Measurements from ENCODE around the gene NDEL1.

NDEL1 gene

DNA sequence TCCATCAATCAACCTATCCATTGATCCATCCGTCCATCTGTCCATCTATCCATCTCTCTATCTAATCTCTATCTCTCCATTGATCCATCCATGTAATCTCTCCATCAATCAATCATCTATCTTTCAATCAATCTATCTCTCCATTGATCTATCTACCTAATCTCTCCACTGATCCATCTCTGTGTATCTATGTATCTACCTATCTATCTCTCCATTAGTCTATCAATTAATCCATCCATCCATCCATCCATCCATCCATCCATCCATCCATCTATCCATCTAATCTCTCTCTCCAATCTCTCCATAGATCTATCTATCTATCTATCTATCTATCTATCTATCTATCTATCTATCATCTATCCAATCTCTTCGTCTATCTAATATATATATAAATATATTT lies 34.6 kb upstream of the NDEL1 start:
- no peaks in the 10 kb centered on the region for H3K4me1 ChIP-seq (ENCODE audit: control insufficient read depth, insufficient read depth, low read length)
- no peak for DNase-seq (ENCODE audit: low read depth)
- H3K9ac ChIP-seq (ENCODE audit: low read length) = no peak overlapping the region
- no peaks in the 10 kb centered on the region for H3K9me3 ChIP-seq (ENCODE audit: control insufficient read depth, low read length)
- H3K4me3 ChIP-seq (ENCODE audit: low read length) = no peak overlapping the region
- H3K36me3 ChIP-seq (ENCODE audit: control insufficient read depth, insufficient read depth, low read length, severe bottlenecking) = no peaks in the 10 kb centered on the region
- peaks cover 38% of the 10 kb centered on the region for H3K27me3 ChIP-seq (replicated peaks; ENCODE audit: control insufficient read depth, insufficient read depth, low read length)

DNA sequence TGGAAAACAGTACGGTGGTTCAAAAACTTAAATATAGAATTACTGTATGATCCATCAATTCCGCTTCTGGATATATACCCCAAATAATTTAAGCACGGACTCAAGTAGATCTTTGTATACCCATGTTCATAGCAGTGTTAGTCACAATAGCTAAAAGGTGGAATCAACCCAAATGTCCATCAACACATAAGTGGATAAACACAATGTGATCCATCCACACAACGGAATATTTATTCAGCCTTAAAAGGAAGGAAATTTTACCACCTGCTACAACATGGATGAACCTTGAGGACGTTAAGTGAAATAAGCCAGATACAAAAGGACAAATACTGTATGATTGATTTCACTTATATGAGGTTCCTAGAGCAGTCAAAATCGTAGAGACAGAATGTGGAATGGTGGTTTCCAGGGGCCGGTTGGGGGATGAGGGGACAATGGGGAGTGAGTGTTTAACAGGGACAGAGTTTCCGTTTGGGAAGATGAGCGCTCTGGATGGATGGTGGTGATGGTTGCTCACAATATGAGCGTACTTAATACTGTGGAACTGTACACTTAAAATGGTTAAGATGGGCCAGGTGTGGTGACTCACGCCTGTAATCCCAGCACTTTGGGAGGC lies 32.7 kb upstream of the NDEL1 start:
- no peaks in the 10 kb centered on the region for H3K36me3 ChIP-seq (ENCODE audit: control insufficient read depth, insufficient read depth, low read length, severe bottlenecking)
- DNase-seq (ENCODE audit: low read depth) = no peak
- H3K4me3 ChIP-seq (ENCODE audit: low read length) = no peak overlapping the region
- H3K4me1 ChIP-seq (ENCODE audit: control insufficient read depth, insufficient read depth, low read length) = no peaks in the 10 kb centered on the region
- peaks cover 21% of the 10 kb centered on the region for H3K27me3 ChIP-seq (replicated peaks; ENCODE audit: control insufficient read depth, insufficient read depth, low read length)
- no peaks in the 10 kb centered on the region for H3K9me3 ChIP-seq (ENCODE audit: control insufficient read depth, low read length)
- no peak overlapping the region for H3K9ac ChIP-seq (ENCODE audit: low read length)

DNA sequence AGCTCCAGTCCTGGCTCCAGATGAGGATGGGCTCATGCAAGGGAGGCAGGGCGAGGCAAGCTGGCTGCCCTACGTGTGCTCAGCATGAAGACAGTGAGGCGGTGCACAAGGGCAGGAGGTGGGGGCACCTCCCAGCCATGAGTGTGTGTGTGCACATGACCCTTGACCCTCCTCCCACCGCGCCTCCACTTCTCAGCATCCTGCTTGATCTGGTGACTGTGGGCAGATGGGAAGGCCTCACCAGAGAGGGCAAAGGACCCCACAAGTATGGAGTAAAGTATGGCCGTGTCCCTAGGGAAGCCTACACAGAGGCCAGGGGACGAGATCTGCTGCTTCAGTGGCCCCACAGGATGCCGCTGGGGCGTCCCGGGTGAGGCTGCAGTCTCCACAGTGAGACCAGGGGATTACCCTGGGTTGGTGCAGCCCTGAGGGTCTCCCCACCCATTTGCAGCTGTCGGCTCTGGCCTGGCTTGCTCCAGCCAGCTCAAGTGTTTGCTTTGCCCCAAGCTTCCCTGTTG lies 30.1 kb upstream of the NDEL1 start:
- no peak overlapping the region for H3K9ac ChIP-seq (ENCODE audit: low read length)
- H3K36me3 ChIP-seq (ENCODE audit: control insufficient read depth, insufficient read depth, low read length, severe bottlenecking) = no peaks in the 10 kb centered on the region
- peaks cover 11% of the 10 kb centered on the region for H3K27me3 ChIP-seq (replicated peaks; ENCODE audit: control insufficient read depth, insufficient read depth, low read length)
- H3K9me3 ChIP-seq (ENCODE audit: control insufficient read depth, low read length) = no peaks in the 10 kb centered on the region
- no peaks in the 10 kb centered on the region for H3K4me1 ChIP-seq (ENCODE audit: control insufficient read depth, insufficient read depth, low read length)
- DNase-seq (ENCODE audit: low read depth) = no peak
- H3K4me3 ChIP-seq (ENCODE audit: low read length) = no peak overlapping the region

DNA sequence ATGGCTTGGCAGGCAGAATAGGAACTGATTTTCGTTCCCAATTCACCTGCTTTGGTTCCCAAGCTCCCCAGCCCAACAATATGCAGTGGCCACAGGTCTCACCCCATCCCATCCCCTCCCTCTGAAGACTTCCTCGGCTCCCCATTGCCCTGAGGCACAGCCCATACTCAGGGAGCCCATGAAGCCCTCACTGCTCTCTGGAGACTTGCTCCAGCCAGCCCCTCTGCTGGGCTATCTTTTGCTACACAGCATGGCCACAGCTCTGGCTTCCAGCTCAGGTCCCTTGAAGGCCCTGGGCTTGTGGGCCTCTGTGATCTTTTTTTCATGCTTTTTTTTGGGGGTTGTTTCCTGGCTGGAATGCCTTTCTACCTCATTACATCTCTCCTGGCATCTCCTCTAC lies 29.5 kb upstream of the NDEL1 start:
- DNase-seq (ENCODE audit: low read depth) = no peak
- Histone ChIP-seq H3K9me3 (ENCODE audit: control insufficient read depth, low read length) (no peaks in the 10 kb centered on the region), H3K27me3 (replicated peaks; ENCODE audit: control insufficient read depth, insufficient read depth, low read length) (peaks cover 5% of the 10 kb centered on the region), H3K4me3 (ENCODE audit: low read length) (no peak overlapping the region), H3K4me1 (ENCODE audit: control insufficient read depth, insufficient read depth, low read length) (no peaks in the 10 kb centered on the region), H3K9ac (ENCODE audit: low read length) (no peak overlapping the region), H3K36me3 (ENCODE audit: control insufficient read depth, insufficient read depth, low read length, severe bottlenecking) (no peaks in the 10 kb centered on the region)

DNA sequence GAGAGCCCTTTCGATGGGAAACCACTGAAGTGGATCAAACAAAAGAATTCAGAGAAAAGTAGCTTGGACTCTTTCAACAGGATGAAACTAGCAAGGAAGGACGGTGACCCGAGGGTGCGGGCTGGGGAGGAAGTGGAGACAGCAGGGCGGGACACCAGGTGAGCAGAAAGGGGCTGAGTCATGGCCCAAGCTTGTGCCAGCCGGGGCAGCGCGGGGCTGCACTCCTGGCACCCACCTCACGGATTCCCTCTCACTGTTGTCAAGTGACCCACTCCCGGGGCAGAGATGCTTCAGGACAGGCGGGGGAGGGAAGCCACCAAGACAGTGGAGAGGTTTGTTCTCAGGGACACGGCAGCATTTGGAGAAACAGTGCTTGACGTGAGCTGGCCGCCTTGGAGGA lies 27.3 kb upstream of the NDEL1 start:
- DNase-seq (ENCODE audit: low read depth) = no peak
- no peaks in the 10 kb centered on the region for H3K36me3 ChIP-seq (ENCODE audit: control insufficient read depth, insufficient read depth, low read length, severe bottlenecking)
- H3K9me3 ChIP-seq (ENCODE audit: control insufficient read depth, low read length) = no peaks in the 10 kb centered on the region

DNA sequence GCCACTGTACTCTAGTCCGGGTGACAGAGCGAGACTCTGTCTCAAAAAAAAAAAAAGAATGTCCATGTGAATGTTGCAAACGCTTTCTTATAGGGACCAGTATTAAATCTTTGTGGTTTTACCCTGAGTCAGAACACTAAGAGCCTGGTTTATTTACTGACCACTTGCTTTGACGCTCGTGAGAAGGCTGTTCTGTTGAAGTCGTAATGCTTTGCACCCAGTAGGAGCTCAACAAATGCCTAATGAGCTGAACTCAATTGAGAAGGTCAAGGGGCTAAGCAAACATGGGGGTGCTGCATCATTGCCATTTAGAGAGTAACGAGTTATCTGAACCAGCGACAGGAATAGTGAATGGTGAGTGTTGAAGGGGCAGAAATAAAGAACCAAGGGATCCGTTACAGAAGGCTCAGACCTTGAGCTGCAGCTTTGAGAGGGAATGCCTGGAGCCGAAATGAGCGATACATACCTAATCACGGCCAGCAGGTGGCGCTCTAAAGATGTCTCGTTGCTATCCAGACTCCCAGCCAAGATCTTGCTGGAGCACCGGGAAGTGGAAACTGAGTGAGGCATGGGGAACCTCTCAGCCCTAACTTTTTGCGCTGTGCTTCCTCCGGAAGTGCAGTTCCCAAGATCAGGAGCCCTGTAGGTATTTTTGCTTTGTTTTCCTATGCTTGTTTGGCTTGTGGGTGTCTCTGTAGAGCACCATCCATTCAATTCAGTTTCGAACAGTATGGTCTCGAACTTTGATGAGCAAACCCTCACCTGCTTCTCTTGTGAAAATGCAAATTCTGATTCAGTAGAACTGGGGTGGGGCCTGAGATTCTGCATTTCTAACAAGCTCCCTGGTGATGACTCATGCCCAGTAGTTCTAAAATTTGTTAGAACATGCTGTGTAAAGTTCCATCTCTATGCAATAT lies 25.5 kb upstream of the NDEL1 start:
- peak; percentile 97 for DNase-seq (ENCODE audit: low read depth)
- Histone ChIP-seq H3K9me3 (ENCODE audit: control insufficient read depth, low read length) (no peaks in the 10 kb centered on the region), H3K4me1 (ENCODE audit: control insufficient read depth, insufficient read depth, low read length) (peaks cover 3% of the 10 kb centered on the region), H3K4me3 (ENCODE audit: low read length) (no peak overlapping the region), H3K27me3 (replicated peaks; ENCODE audit: control insufficient read depth, insufficient read depth, low read length) (no peaks in the 10 kb centered on the region), H3K36me3 (ENCODE audit: control insufficient read depth, insufficient read depth, low read length, severe bottlenecking) (no peaks in the 10 kb centered on the region), H3K9ac (ENCODE audit: low read length) (no peak overlapping the region)

More for the DNA sequence above, 27.3 kb upstream of the NDEL1 start:
- Histone ChIP-seq H3K9ac (ENCODE audit: low read length) (no peak overlapping the region), H3K4me1 (ENCODE audit: control insufficient read depth, insufficient read depth, low read length) (peaks cover 3% of the 10 kb centered on the region), H3K27me3 (replicated peaks; ENCODE audit: control insufficient read depth, insufficient read depth, low read length) (no peaks in the 10 kb centered on the region), H3K4me3 (ENCODE audit: low read length) (no peak overlapping the region)

DNA sequence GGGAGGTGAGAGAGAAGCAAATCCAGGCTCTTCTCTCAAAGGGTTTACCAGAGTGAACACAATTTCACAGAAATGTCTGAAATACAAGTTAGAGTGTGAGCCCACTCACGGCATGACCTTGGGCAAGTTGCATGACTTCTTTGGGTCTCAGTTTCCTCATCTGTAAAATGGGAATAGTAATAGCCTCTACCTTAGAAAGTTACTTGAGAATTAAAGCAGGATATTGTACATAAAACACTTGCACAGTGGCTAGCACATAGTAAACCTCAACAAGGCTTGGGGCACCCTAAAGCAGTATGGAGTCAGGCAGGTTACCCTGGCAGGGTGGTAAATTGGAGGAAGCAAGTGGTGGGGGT lies 24.8 kb upstream of the NDEL1 start:
- H3K36me3 ChIP-seq (ENCODE audit: control insufficient read depth, insufficient read depth, low read length, severe bottlenecking) = no peaks in the 10 kb centered on the region
- DNase-seq (ENCODE audit: low read depth) = no peak
- no peak overlapping the region for H3K4me3 ChIP-seq (ENCODE audit: low read length)
- H3K9ac ChIP-seq (ENCODE audit: low read length) = no peak overlapping the region
- no peaks in the 10 kb centered on the region for H3K9me3 ChIP-seq (ENCODE audit: control insufficient read depth, low read length)
- no peaks in the 10 kb centered on the region for H3K27me3 ChIP-seq (replicated peaks; ENCODE audit: control insufficient read depth, insufficient read depth, low read length)
- H3K4me1 ChIP-seq (ENCODE audit: control insufficient read depth, insufficient read depth, low read length) = peaks cover 3% of the 10 kb centered on the region

DNA sequence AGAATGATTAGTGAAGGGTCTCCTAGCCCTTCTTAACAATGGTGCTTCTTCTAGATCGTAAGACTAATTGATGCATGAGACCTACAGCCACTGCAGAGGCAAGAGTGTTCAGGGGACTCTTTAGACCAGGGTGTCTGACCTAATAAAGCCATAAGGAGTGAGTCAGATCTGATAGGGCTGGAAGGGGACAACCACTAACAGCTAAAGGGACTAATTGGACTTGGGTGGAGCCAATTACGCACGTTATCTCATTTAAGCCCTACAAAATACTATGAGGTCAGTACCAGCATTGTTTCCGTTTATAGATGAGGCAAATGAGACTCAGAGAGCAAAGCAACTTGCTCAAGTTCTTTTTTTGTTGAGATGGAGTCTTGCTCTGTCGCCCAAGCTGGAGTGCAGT lies 23.6 kb upstream of the NDEL1 start:
- H3K4me3 ChIP-seq (ENCODE audit: low read length) = no peak overlapping the region
- H3K4me1 ChIP-seq (ENCODE audit: control insufficient read depth, insufficient read depth, low read length) = peaks cover 3% of the 10 kb centered on the region
- no peak overlapping the region for H3K9ac ChIP-seq (ENCODE audit: low read length)
- H3K27me3 ChIP-seq (replicated peaks; ENCODE audit: control insufficient read depth, insufficient read depth, low read length) = no peaks in the 10 kb centered on the region
- H3K9me3 ChIP-seq (ENCODE audit: control insufficient read depth, low read length) = peaks cover 7% of the 10 kb centered on the region
- no peak for DNase-seq (ENCODE audit: low read depth)
- no peaks in the 10 kb centered on the region for H3K36me3 ChIP-seq (ENCODE audit: control insufficient read depth, insufficient read depth, low read length, severe bottlenecking)

DNA sequence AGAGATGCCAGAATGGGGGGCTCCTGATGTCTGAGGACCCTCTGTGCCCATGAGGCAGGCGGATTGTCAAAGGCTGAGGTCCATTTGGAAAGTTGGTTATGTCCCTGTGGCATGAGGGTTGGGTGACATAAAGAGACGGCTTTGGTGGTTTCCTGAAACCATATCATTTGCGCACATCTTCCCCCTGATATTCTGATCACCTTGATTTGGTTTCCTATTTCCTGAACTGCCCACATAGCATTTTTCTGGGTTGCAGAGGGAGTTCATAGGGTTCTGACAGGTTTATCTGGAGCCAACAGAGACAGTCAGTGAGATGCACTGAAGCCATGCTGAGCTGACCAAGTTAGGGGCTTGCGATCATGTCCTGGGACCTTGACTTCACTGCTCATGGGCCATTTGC lies 22.4 kb upstream of the NDEL1 start:
- Histone ChIP-seq H3K36me3 (ENCODE audit: control insufficient read depth, insufficient read depth, low read length, severe bottlenecking) (no peaks in the 10 kb centered on the region), H3K9ac (ENCODE audit: low read length) (no peak overlapping the region), H3K9me3 (ENCODE audit: control insufficient read depth, low read length) (peaks cover 7% of the 10 kb centered on the region), H3K4me1 (ENCODE audit: control insufficient read depth, insufficient read depth, low read length) (peaks cover 3% of the 10 kb centered on the region), H3K4me3 (ENCODE audit: low read length) (no peak overlapping the region), H3K27me3 (replicated peaks; ENCODE audit: control insufficient read depth, insufficient read depth, low read length) (no peaks in the 10 kb centered on the region)
- no peak for DNase-seq (ENCODE audit: low read depth)

DNA sequence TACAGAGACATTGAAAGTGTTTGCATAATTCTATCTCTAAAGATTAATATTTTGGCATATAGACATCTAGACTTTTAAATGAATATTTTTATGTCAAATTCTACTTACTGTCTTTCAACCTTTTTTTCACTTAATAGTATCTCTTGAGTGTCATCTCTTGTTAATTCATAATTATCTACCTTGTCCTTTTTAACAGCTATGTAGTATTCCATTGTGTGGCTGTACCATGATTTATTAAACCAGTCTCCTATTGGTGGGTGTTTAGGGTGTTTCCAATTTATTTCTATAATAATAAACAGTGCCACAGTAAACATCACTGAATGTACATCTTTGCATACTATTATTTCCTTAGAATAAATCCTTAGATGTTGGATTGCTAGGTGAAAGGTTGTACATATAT lies 21.7 kb upstream of the NDEL1 start:
- no peak overlapping the region for H3K9ac ChIP-seq (ENCODE audit: low read length)
- H3K4me1 ChIP-seq (ENCODE audit: control insufficient read depth, insufficient read depth, low read length) = peaks cover 3% of the 10 kb centered on the region
- H3K4me3 ChIP-seq (ENCODE audit: low read length) = no peak overlapping the region
- no peaks in the 10 kb centered on the region for H3K27me3 ChIP-seq (replicated peaks; ENCODE audit: control insufficient read depth, insufficient read depth, low read length)
- DNase-seq (ENCODE audit: low read depth) = no peak
- peaks cover 7% of the 10 kb centered on the region for H3K9me3 ChIP-seq (ENCODE audit: control insufficient read depth, low read length)
- H3K36me3 ChIP-seq (ENCODE audit: control insufficient read depth, insufficient read depth, low read length, severe bottlenecking) = no peaks in the 10 kb centered on the region

DNA sequence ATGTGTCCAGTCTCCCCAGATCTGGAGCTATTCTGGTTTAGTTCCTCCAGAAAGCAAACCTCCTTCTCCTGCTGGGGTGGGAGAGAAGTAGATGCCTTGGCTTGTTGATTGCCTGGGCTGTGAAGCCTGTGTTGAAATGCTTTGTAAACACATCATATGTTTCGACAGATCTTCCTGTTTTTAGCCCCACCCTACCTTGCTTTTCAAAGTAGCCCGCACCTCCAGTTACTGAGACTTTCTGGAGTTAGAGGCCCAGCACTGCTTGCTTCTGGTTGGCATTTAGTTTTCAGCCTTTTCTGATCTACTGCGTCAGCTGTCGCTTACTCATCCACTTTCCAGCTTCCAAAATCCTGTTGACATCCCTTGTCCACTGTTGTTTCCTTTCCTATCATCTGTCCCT lies 17.9 kb upstream of the NDEL1 start:
- Histone ChIP-seq H3K36me3 (ENCODE audit: control insufficient read depth, insufficient read depth, low read length, severe bottlenecking) (no peaks in the 10 kb centered on the region), H3K9ac (ENCODE audit: low read length) (no peak overlapping the region), H3K4me3 (ENCODE audit: low read length) (no peak overlapping the region), H3K4me1 (ENCODE audit: control insufficient read depth, insufficient read depth, low read length) (peaks cover 17% of the 10 kb centered on the region), H3K27me3 (replicated peaks; ENCODE audit: control insufficient read depth, insufficient read depth, low read length) (no peaks in the 10 kb centered on the region), H3K9me3 (ENCODE audit: control insufficient read depth, low read length) (peaks cover 7% of the 10 kb centered on the region)
- no peak for DNase-seq (ENCODE audit: low read depth)

All from adipocyte (in vitro differentiated cells).